ENCODE data around the gene RIPK1.
A peak's percentile ranks its signal among the peaks of the same experiment; 100 is the strongest.
"Not testable (repeated sequence)": the region's sequence is repeated elsewhere in the genome, so short reads cannot be mapped to it uniquely, and the experiment has no call there.

Gene RIPK1

GRCh38 chr6:3046295-3046694 lies 22.0 kb upstream of the RIPK1 start:
- no peak for DNase-seq

- not testable (repeated sequence) for DNase-seq
Observed at GRCh38 chr6:3048009-3048408, 20.3 kb upstream of the RIPK1 start.

GRCh38 chr6:3052481-3053230 lies 15.6 kb upstream of the RIPK1 start:
- DNase-seq: no peak

- no peak for DNase-seq
Observed at GRCh38 chr6:3053231-3053508, 15.1 kb upstream of the RIPK1 start.

GRCh38 chr6:3054229-3055157 lies 13.8 kb upstream of the RIPK1 start:
- DNase-seq: not testable (repeated sequence)

- DNase-seq: not testable (repeated sequence)
Observed at GRCh38 chr6:3055158-3055499, 13.2 kb upstream of the RIPK1 start.

- no peak for DNase-seq
Observed at GRCh38 chr6:3057063-3057770, 11.1 kb upstream of the RIPK1 start.

GRCh38 chr6:3058957-3059356 lies 9.3 kb upstream of the RIPK1 start:
- no peak for DNase-seq

GRCh38 chr6:3060092-3060491 lies 8.2 kb upstream of the RIPK1 start:
- DNase-seq: not testable (repeated sequence)

GRCh38 chr6:3061501-3061941 lies 6.8 kb upstream of the RIPK1 start:
- no peak for DNase-seq

- DNase-seq: not testable (repeated sequence)
Observed at GRCh38 chr6:3063340-3063732, 5.0 kb upstream of the RIPK1 start.

- peak; percentile 95 for DNase-seq
Observed at GRCh38 chr6:3063733-3064700, 4.3 kb upstream of the RIPK1 start.

GRCh38 chr6:3071568-3071967 lies 3.3 kb downstream of the RIPK1 start:
- no peak for DNase-seq

- DNase-seq: no peak
Observed at GRCh38 chr6:3072798-3073197, 4.5 kb downstream of the RIPK1 start.

- DNase-seq: no peak
Observed at GRCh38 chr6:3073382-3073781, 5.1 kb downstream of the RIPK1 start.

GRCh38 chr6:3075772-3076113 lies 7.4 kb downstream of the RIPK1 start:
- no peak for DNase-seq

- no peak for DNase-seq
Observed at GRCh38 chr6:3076320-3076719, 8.0 kb downstream of the RIPK1 start.

- DNase-seq: no peak
Observed at GRCh38 chr6:3077430-3077829, 9.1 kb downstream of the RIPK1 start.

GRCh38 chr6:3078952-3079351 lies 10.7 kb downstream of the RIPK1 start:
- DNase-seq: not testable (repeated sequence)

- DNase-seq: no peak
Observed at GRCh38 chr6:3079682-3080081, 11.4 kb downstream of the RIPK1 start.

GRCh38 chr6:3081960-3082359 lies 13.7 kb downstream of the RIPK1 start:
- DNase-seq: no peak

- DNase-seq: no peak
Observed at GRCh38 chr6:3085074-3085473, 16.8 kb downstream of the RIPK1 start.

Data from activated CD4-positive, alpha-beta T cell treated with anti-CD3 and anti-CD28 coated beads, Interleukin-2, Interleukin-6, amounts not matched to agents 100 ng/mL and 50 ng/mL, durations not matched to agents 16 hours and 8 hours (primary cell).